HEK293 (cell line): ENCODE data around the gene ZDHHC17.

ENCODE experiments used
- CTCF ChIA-PET: fragments of 350-600 bp; formaldehyde crosslinking; extraction: SDS; loops from one replicate; lab custom pipeline; 2021; ENCODE audit warnings: antibody characterized with exemption; lab: Yijun Ruan, JAX
- POLR2A ChIA-PET: fragments of 300-600 bp; formaldehyde crosslinking; extraction: SDS; loops from one replicate; lab custom pipeline; 2020; ENCODE audit warnings: antibody characterized with exemption, inconsistent platforms; lab: Yijun Ruan, JAX
- H3K27ac ChIP-seq: fragments of 200-500 bp; sonication (Bioruptor generic); 2 replicates; pipeline ENCODE4 v1.5.1; 2014; ENCODE audit warnings: low read depth, low read length, control low read depth, inconsistent platforms; ENCODE audit errors: extremely low read depth
- H3K36me3 ChIP-seq, 2 experiments: fragments of 200-500 bp in 1 of 2; sonication (Bioruptor generic) in 1 of 2; 1 replicate in 1 of 2; 2 replicates in 1 of 2; pipeline ENCODE4 v1.5.1; 2014 to 2017; ENCODE audit warnings: inconsistent platforms in 2 of 2, low read length in 2 of 2; ENCODE audit not compliant: control insufficient read depth in 2 of 2, insufficient read depth in 1 of 2
- H3K4me1 ChIP-seq: fragments of 200-500 bp; sonication (Bioruptor generic); 2 replicates; pipeline ENCODE4 v1.5.1; 2014; ENCODE audit warnings: mild to moderate bottlenecking, low read length, inconsistent platforms; ENCODE audit not compliant: control insufficient read depth, insufficient read depth
- H3K4me3 ChIP-seq: 2 replicates; pipeline ENCODE4 v1.5.1; 2011; ENCODE audit warnings: low read depth, mild to moderate bottlenecking, control low read depth, low read length, moderate library complexity
- H3K9me3 ChIP-seq: fragments of 200-500 bp; sonication (Bioruptor generic); 2 replicates; pipeline ENCODE4 v1.5.1; 2014; ENCODE audit warnings: low read depth, low read length, inconsistent platforms; ENCODE audit not compliant: control insufficient read depth, insufficient read depth
- BCL11B ChIP-seq: fragments of 450-650 bp; formaldehyde crosslinking; IDR thresholded peaks from 2 replicates; pipeline ENCODE4 v1.5.1; 2016; ENCODE audit warnings: low read depth, missing biosample characterization, missing genetic modification characterization
- FEZF1 ChIP-seq: fragments of 450-650 bp; formaldehyde crosslinking; IDR thresholded peaks from 2 replicates; pipeline ENCODE4 v1.5.1; 2016; ENCODE audit warnings: missing biosample characterization, missing genetic modification characterization
- GLIS1 ChIP-seq: fragments of 450-650 bp; formaldehyde crosslinking; IDR thresholded peaks from 2 replicates; pipeline ENCODE4 v1.5.1; 2016; ENCODE audit warnings: missing biosample characterization, missing genetic modification characterization
- IKZF3 ChIP-seq: fragments of 450-650 bp; IDR thresholded peaks from 2 replicates; pipeline ENCODE4 v1.5.0; 2018; ENCODE audit warnings: missing biosample characterization, mild to moderate bottlenecking, missing genetic modification characterization, moderate library complexity
- KLF1 ChIP-seq: fragments of 450-650 bp; formaldehyde crosslinking; IDR thresholded peaks from 2 replicates; pipeline ENCODE4 v1.5.1; 2016; ENCODE audit warnings: missing biosample characterization, missing genetic modification characterization
- KLF9 ChIP-seq: fragments of 450-650 bp; formaldehyde crosslinking; IDR thresholded peaks from 2 replicates; pipeline ENCODE4 v1.5.1; 2016; ENCODE audit warnings: missing biosample characterization, missing genetic modification characterization, low read depth
- PRDM10 ChIP-seq: fragments of 450-650 bp; formaldehyde crosslinking; IDR thresholded peaks from 2 replicates; pipeline ENCODE4 v1.5.1; 2016; ENCODE audit warnings: missing biosample characterization, missing genetic modification characterization
- RBAK ChIP-seq: fragments of 450-650 bp; formaldehyde crosslinking; IDR thresholded peaks from 2 replicates; pipeline ENCODE4 v1.5.1; 2016; ENCODE audit warnings: missing biosample characterization, missing genetic modification characterization
- SP3 ChIP-seq: fragments of 450-650 bp; formaldehyde crosslinking; IDR thresholded peaks from 2 replicates; pipeline ENCODE4 v1.5.1; 2016; ENCODE audit warnings: missing biosample characterization, missing genetic modification characterization
- YY2 ChIP-seq: fragments of 450-650 bp; formaldehyde crosslinking; IDR thresholded peaks from 2 replicates; pipeline ENCODE4 v1.5.1; 2016; ENCODE audit warnings: missing biosample characterization, missing genetic modification characterization
- ZBTB17 ChIP-seq: fragments of 450-650 bp; formaldehyde crosslinking; IDR thresholded peaks from 2 replicates; pipeline ENCODE4 v1.5.1; 2016; ENCODE audit warnings: missing biosample characterization, missing genetic modification characterization
- ZEB2 ChIP-seq: fragments of 450-650 bp; formaldehyde crosslinking; IDR thresholded peaks from 2 replicates; pipeline ENCODE4 v1.5.1; 2016; ENCODE audit warnings: missing biosample characterization, missing genetic modification characterization
- ZFP69B ChIP-seq: fragments of 450-650 bp; formaldehyde crosslinking; IDR thresholded peaks from 2 replicates; pipeline ENCODE4 v1.5.1; 2016; ENCODE audit warnings: missing biosample characterization, missing genetic modification characterization
- ZNF146 ChIP-seq: fragments of 450-650 bp; formaldehyde crosslinking; IDR thresholded peaks from 2 replicates; pipeline ENCODE4 v1.5.1; 2016; ENCODE audit warnings: missing biosample characterization, missing genetic modification characterization
- ZNF157 ChIP-seq: fragments of 450-650 bp; formaldehyde crosslinking; IDR thresholded peaks from 2 replicates; pipeline ENCODE4 v1.5.1; 2016; ENCODE audit warnings: missing biosample characterization, missing genetic modification characterization
- ZNF174 ChIP-seq: fragments of 450-650 bp; formaldehyde crosslinking; IDR thresholded peaks from 2 replicates; pipeline ENCODE4 v1.5.0; 2017; ENCODE audit warnings: missing biosample characterization, mild to moderate bottlenecking, missing genetic modification characterization
- ZNF311 ChIP-seq: fragments of 450-650 bp; formaldehyde crosslinking; IDR thresholded peaks from 2 replicates; pipeline ENCODE4 v1.5.1; 2017; ENCODE audit warnings: missing biosample characterization, missing genetic modification characterization, borderline replicate concordance
- ZNF350 ChIP-seq: fragments of 450-650 bp; formaldehyde crosslinking; IDR thresholded peaks from 2 replicates; pipeline ENCODE4 v1.5.0; 2017; ENCODE audit warnings: missing biosample characterization, mild to moderate bottlenecking, missing genetic modification characterization
- ZNF366 ChIP-seq: fragments of 450-650 bp; formaldehyde crosslinking; conservative IDR thresholded peaks from 2 replicates; pipeline ENCODE4 v1.5.1; 2016; ENCODE audit warnings: missing biosample characterization, missing genetic modification characterization
- ZNF37A ChIP-seq: fragments of 450-650 bp; IDR thresholded peaks from 2 replicates; pipeline ENCODE4 v1.5.1; 2018; ENCODE audit warnings: missing biosample characterization, missing genetic modification characterization
- ZNF404 ChIP-seq: fragments of 450-650 bp; formaldehyde crosslinking; IDR thresholded peaks from 2 replicates; pipeline ENCODE4 v1.5.1; 2017; ENCODE audit warnings: missing biosample characterization, missing genetic modification characterization
- ZNF510 ChIP-seq: fragments of 450-650 bp; formaldehyde crosslinking; IDR thresholded peaks from 2 replicates; pipeline ENCODE4 v1.5.1; 2018; ENCODE audit warnings: mild to moderate bottlenecking, missing genetic modification characterization, missing biosample characterization; ENCODE audit not compliant: insufficient replicate concordance
- ZNF529 ChIP-seq: fragments of 450-650 bp; formaldehyde crosslinking; IDR thresholded peaks from 2 replicates; pipeline ENCODE4 v1.5.1; 2017; ENCODE audit warnings: missing genetic modification characterization, missing biosample characterization; ENCODE audit not compliant: insufficient replicate concordance
- ZNF558 ChIP-seq: fragments of 450-650 bp; formaldehyde crosslinking; IDR thresholded peaks from 2 replicates; pipeline ENCODE4 v1.5.1; 2016; ENCODE audit warnings: missing biosample characterization, missing genetic modification characterization
- ZNF610 ChIP-seq: fragments of 450-650 bp; formaldehyde crosslinking; IDR thresholded peaks from 2 replicates; pipeline ENCODE4 v1.5.1; 2016; ENCODE audit warnings: missing biosample characterization, missing genetic modification characterization, borderline replicate concordance
- ZNF654 ChIP-seq: fragments of 450-650 bp; formaldehyde crosslinking; IDR thresholded peaks from 2 replicates; pipeline ENCODE4 v1.5.1; 2016; ENCODE audit warnings: low read depth, missing biosample characterization, missing genetic modification characterization
- ZNF701 ChIP-seq: fragments of 450-650 bp; formaldehyde crosslinking; IDR thresholded peaks from 2 replicates; pipeline ENCODE4 v1.5.1; 2016; ENCODE audit warnings: missing biosample characterization, missing genetic modification characterization
- ZNF777 ChIP-seq: fragments of 450-650 bp; formaldehyde crosslinking; IDR thresholded peaks from 2 replicates; pipeline ENCODE4 v1.5.1; 2017; ENCODE audit warnings: missing biosample characterization, missing genetic modification characterization, borderline replicate concordance

The ZDHHC17 gene

GRCh38 chr12:76883811-76884210, 119.9 kb downstream of the ZDHHC17 start:
- Histone ChIP-seq H3K4me3 (no peak overlapping the region), H3K36me3 (no peaks in the 10 kb centered on the region), H3K4me1 (peaks cover 19% of the 10 kb centered on the region), H3K27ac (no peak overlapping the region), H3K9me3 (no peaks in the 10 kb centered on the region)
- TF ChIP-seq GLIS1 (tag by site-specific recombination) = peak; percentile 12; the same call in 1 of the 2 replicates
- TF ChIP-seq RBAK (tag by site-specific recombination) = no peak
- TF ChIP-seq FEZF1 = peak; percentile 30; the same call in 1 of the 2 replicates
- peak; percentile 42; the same call in 1 of the 2 replicates for TF ChIP-seq ZEB2 (tag by site-specific recombination)
- TF ChIP-seq IKZF3 (tag by site-specific recombination) = no peak
- TF ChIP-seq ZNF701 (tag by site-specific recombination) = no peak
- POLR2A ChIA-PET = interaction anchor here (0.5 kb wide), 1 partner anchor 33 kb away, joined by 3 read pairs; no protein-coding TSS in a partner anchor
- CTCF ChIA-PET = interaction anchor here (0.6 to 1.2 kb wide), 2 partner anchors 9 to 92 kb away, joined by 3 read pairs; no protein-coding TSS in a partner anchor

GRCh38 chr12:76888775-76889174, 124.9 kb downstream of the ZDHHC17 start:
- Histone ChIP-seq H3K27ac (no peak overlapping the region), H3K9me3 (no peaks in the 10 kb centered on the region)
- TF ChIP-seq ZNF529 (tag by site-specific recombination) = no peak
- TF ChIP-seq ZNF311 = no peak
- TF ChIP-seq ZNF610 (tag by site-specific recombination) = no peak
- no peak for TF ChIP-seq ZFP69B (tag by site-specific recombination)
- TF ChIP-seq ZNF404 (tag by site-specific recombination) = no peak
- TF ChIP-seq ZBTB17 = no peak
- no peak for TF ChIP-seq ZNF654 (tag by site-specific recombination)
- no peak for TF ChIP-seq ZNF558 (tag by site-specific recombination)
- no peak for TF ChIP-seq ZNF37A
- TF ChIP-seq ZNF366 (tag by site-specific recombination) = no peak
- no peak for TF ChIP-seq ZNF350 (tag by site-specific recombination)
- no peak for TF ChIP-seq ZNF174 (tag by site-specific recombination)
- TF ChIP-seq ZNF777 (tag by site-specific recombination) = no peak
- no peak for TF ChIP-seq BCL11B (tag by site-specific recombination)
- TF ChIP-seq YY2 (tag by site-specific recombination) = no peak
- TF ChIP-seq, all 188 proteins: peak for 0
- Histone ChIP-seq H3K36me3 (no peaks in the 10 kb centered on the region), H3K4me3 (no peak overlapping the region), H3K4me1 (no peaks in the 10 kb centered on the region)
- POLR2A ChIA-PET = no interaction called here
- CTCF ChIA-PET = no interaction called here

- TF ChIP-seq ZNF146 (tag by site-specific recombination) (no peak), KLF9 (tag by site-specific recombination) (no peak), ZNF157 (tag by site-specific recombination) (no peak), SP3 (tag by site-specific recombination) (0 out of 2 replicates have a peak, but pooled peaks have one; percentile 15), PRDM10 (tag by site-specific recombination) (no peak), ZNF510 (tag by site-specific recombination) (no peak), KLF1 (tag by site-specific recombination) (peak; percentile 48; the same call in 1 of the 2 replicates)
- TF ChIP-seq, all 188 proteins: peak for 2
- H3K9me3 ChIP-seq = no peaks in the 10 kb centered on the region
- H3K4me1 ChIP-seq = no peaks in the 10 kb centered on the region
- CTCF ChIA-PET = interaction anchor here (0.6 kb wide), 2 partner anchors 109 to 120 kb away, joined by 3 to 4 read pairs; no protein-coding TSS in a partner anchor
- no peak overlapping the region for H3K4me3 ChIP-seq
- POLR2A ChIA-PET = no interaction called here
- no peak overlapping the region for H3K27ac ChIP-seq
- no peaks in the 10 kb centered on the region for H3K36me3 ChIP-seq
Measured at GRCh38 chr12:76890151-76891143, 126.5 kb downstream of the ZDHHC17 start.
